HEK293 (cell line): ENCODE data around the gene PITRM1.

Experiments used
- CTCF ChIA-PET: fragments of 350-600 bp; formaldehyde crosslinking; extraction: SDS; loops from one replicate; lab custom pipeline; 2021; ENCODE audit warnings: antibody characterized with exemption; lab: Yijun Ruan, JAX
- POLR2A ChIA-PET: fragments of 300-600 bp; formaldehyde crosslinking; extraction: SDS; loops from one replicate; lab custom pipeline; 2020; ENCODE audit warnings: antibody characterized with exemption, inconsistent platforms; lab: Yijun Ruan, JAX
- H3K27ac ChIP-seq: fragments of 200-500 bp; sonication (Bioruptor generic); 2 replicates; pipeline ENCODE4 v1.5.1; 2014; ENCODE audit warnings: low read depth, low read length, control low read depth, inconsistent platforms; ENCODE audit errors: extremely low read depth
- H3K36me3 ChIP-seq, 2 experiments: fragments of 200-500 bp in 1 of 2; sonication (Bioruptor generic) in 1 of 2; 1 replicate in 1 of 2; 2 replicates in 1 of 2; pipeline ENCODE4 v1.5.1; 2014 to 2017; ENCODE audit warnings: inconsistent platforms in 2 of 2, low read length in 2 of 2; ENCODE audit not compliant: control insufficient read depth in 2 of 2, insufficient read depth in 1 of 2
- H3K4me1 ChIP-seq: fragments of 200-500 bp; sonication (Bioruptor generic); 2 replicates; pipeline ENCODE4 v1.5.1; 2014; ENCODE audit warnings: mild to moderate bottlenecking, low read length, inconsistent platforms; ENCODE audit not compliant: control insufficient read depth, insufficient read depth
- H3K4me3 ChIP-seq: 2 replicates; pipeline ENCODE4 v1.5.1; 2011; ENCODE audit warnings: low read depth, mild to moderate bottlenecking, control low read depth, low read length, moderate library complexity
- H3K9me3 ChIP-seq: fragments of 200-500 bp; sonication (Bioruptor generic); 2 replicates; pipeline ENCODE4 v1.5.1; 2014; ENCODE audit warnings: low read depth, low read length, inconsistent platforms; ENCODE audit not compliant: control insufficient read depth, insufficient read depth
- KLF17 ChIP-seq: fragments of 450-650 bp; formaldehyde crosslinking; IDR thresholded peaks from 2 replicates; pipeline ENCODE4 v1.5.1; 2016; ENCODE audit warnings: missing biosample characterization, missing genetic modification characterization
- PATZ1 ChIP-seq: fragments of 450-650 bp; formaldehyde crosslinking; IDR thresholded peaks from 2 replicates; pipeline ENCODE4 v1.5.1; 2016; ENCODE audit warnings: missing biosample characterization, missing genetic modification characterization
- SALL2 ChIP-seq: fragments of 450-650 bp; formaldehyde crosslinking; IDR thresholded peaks from 2 replicates; pipeline ENCODE4 v1.5.0; 2017; ENCODE audit warnings: missing biosample characterization, mild to moderate bottlenecking, missing genetic modification characterization, borderline replicate concordance
- ZFHX2 ChIP-seq: fragments of 450-650 bp; formaldehyde crosslinking; conservative IDR thresholded peaks from 2 replicates; pipeline ENCODE4 v1.5.1; 2016; ENCODE audit warnings: missing biosample characterization, missing genetic modification characterization
- ZNF133 ChIP-seq: fragments of 450-650 bp; formaldehyde crosslinking; IDR thresholded peaks from 2 replicates; pipeline ENCODE4 v1.5.1; 2016; ENCODE audit warnings: missing biosample characterization, missing genetic modification characterization
- ZNF18 ChIP-seq: fragments of 450-650 bp; formaldehyde crosslinking; IDR thresholded peaks from 2 replicates; pipeline ENCODE4 v1.5.1; 2016; ENCODE audit warnings: missing biosample characterization, missing genetic modification characterization
- ZNF184 ChIP-seq: fragments of 450-650 bp; IDR thresholded peaks from 2 replicates; pipeline ENCODE4 v1.5.1; 2018; ENCODE audit warnings: missing biosample characterization, mild to moderate bottlenecking, missing genetic modification characterization
- ZNF248 ChIP-seq: fragments of 450-650 bp; formaldehyde crosslinking; IDR thresholded peaks from 2 replicates; pipeline ENCODE4 v1.5.1; 2017; ENCODE audit warnings: missing biosample characterization, missing genetic modification characterization
- ZNF416 ChIP-seq: fragments of 450-650 bp; formaldehyde crosslinking; IDR thresholded peaks from 2 replicates; pipeline ENCODE4 v1.5.1; 2016; ENCODE audit warnings: missing biosample characterization, missing genetic modification characterization
- TF ChIP-seq, protein P1 (sequence below): fragments of 450-650 bp; formaldehyde crosslinking; IDR thresholded peaks from 2 replicates; pipeline ENCODE4 v1.5.1; 2017; ENCODE audit warnings: missing biosample characterization, missing genetic modification characterization
- TF ChIP-seq, protein P2 (sequence below): fragments of 450-650 bp; formaldehyde crosslinking; IDR thresholded peaks from 2 replicates; pipeline ENCODE4 v1.5.1; 2016; ENCODE audit warnings: missing biosample characterization, missing genetic modification characterization
- TF ChIP-seq, protein P3 (sequence below): fragments of 450-650 bp; formaldehyde crosslinking; IDR thresholded peaks from 2 replicates; pipeline ENCODE4 v1.5.1; 2016; ENCODE audit warnings: missing biosample characterization, missing genetic modification characterization

Gene PITRM1

DNA sequence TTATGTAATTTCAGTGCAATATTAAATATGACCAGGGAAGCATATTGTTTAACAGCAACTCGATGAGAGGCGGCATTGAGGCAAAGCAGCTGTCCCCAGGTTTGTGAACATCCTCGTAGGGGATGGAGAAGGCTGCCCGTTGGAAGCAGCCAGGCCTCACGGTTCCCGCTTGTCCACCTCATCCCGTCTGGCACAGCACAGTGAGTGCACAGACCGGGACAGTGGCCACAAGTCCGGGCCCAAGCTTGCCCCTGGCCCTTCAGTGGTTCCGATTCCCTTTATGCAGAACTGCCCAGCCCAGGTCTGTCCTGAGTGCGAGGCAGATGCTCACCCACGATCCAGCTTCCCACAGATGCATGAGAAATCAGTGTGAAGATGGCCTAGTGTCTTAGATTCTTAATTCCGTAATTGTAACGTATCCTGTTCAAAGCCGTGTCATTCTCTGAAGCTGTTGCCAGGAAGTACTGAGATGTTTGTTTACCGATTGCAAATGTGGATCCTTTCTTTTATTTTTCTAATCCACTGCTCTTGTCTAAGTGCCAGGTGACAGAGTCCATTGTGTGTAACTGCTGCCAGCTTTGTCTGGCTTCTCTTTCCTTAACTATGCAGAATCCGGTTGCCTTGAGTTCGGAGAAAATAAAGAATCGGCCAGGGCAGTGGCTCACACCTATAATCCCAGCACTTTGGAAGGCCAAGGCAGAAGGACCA, 69.7 kb downstream of the PITRM1 start:
- Histone ChIP-seq H3K4me1 (no peaks in the 10 kb centered on the region), H3K9me3 (no peaks in the 10 kb centered on the region), H3K36me3 (peaks cover 6 to 74% of the 10 kb centered on the region in 2 experiments; a peak in 2 of 3 replicates), H3K27ac (no peak overlapping the region), H3K4me3 (no peak overlapping the region)
- ChIA-PET POLR2A (no interaction called here), CTCF (interaction anchor here (0.6 to 0.7 kb wide), 2 partner anchors 10 to 73 kb away, joined by 3 read pairs; no protein-coding TSS in a partner anchor)
- TF ChIP-seq, protein P1, sequence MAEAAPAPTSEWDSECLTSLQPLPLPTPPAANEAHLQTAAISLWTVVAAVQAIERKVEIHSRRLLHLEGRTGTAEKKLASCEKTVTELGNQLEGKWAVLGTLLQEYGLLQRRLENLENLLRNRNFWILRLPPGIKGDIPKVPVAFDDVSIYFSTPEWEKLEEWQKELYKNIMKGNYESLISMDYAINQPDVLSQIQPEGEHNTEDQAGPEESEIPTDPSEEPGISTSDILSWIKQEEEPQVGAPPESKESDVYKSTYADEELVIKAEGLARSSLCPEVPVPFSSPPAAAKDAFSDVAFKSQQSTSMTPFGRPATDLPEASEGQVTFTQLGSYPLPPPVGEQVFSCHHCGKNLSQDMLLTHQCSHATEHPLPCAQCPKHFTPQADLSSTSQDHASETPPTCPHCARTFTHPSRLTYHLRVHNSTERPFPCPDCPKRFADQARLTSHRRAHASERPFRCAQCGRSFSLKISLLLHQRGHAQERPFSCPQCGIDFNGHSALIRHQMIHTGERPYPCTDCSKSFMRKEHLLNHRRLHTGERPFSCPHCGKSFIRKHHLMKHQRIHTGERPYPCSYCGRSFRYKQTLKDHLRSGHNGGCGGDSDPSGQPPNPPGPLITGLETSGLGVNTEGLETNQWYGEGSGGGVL (tag by site-specific recombination), result no peak
- TF ChIP-seq, protein P2, sequence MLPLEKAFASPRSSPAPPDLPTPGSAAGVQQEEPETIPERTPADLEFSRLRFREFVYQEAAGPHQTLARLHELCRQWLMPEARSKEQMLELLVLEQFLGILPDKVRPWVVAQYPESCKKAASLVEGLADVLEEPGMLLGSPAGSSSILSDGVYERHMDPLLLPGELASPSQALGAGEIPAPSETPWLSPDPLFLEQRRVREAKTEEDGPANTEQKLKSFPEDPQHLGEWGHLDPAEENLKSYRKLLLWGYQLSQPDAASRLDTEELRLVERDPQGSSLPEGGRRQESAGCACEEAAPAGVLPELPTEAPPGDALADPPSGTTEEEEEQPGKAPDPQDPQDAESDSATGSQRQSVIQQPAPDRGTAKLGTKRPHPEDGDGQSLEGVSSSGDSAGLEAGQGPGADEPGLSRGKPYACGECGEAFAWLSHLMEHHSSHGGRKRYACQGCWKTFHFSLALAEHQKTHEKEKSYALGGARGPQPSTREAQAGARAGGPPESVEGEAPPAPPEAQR (tag by site-specific recombination), result no peak
- TF ChIP-seq ZNF416 (tag by site-specific recombination) (no peak), ZFHX2 (no peak), ZNF133 (tag by site-specific recombination) (no peak), ZNF184 (no peak), ZNF18 (tag by site-specific recombination) (no peak), PATZ1 (tag by site-specific recombination) (no peak)

GRCh38 chr10:3100856-3101640, 71.5 kb downstream of the PITRM1 start:
- ChIA-PET POLR2A (interaction anchor here (0.6 to 0.9 kb wide), 4 partner anchors 9 to 71 kb away, joined by 3 to 8 read pairs (median 5); partner anchors contain the start of gene PITRM1), CTCF (interaction anchor here (1.1 kb wide), 1 partner anchor 19 kb away, joined by 3 read pairs; no protein-coding TSS in a partner anchor)
- Histone ChIP-seq H3K4me3 (no peak overlapping the region), H3K4me1 (peaks cover 2% of the 10 kb centered on the region)
- TF ChIP-seq, protein P3, sequence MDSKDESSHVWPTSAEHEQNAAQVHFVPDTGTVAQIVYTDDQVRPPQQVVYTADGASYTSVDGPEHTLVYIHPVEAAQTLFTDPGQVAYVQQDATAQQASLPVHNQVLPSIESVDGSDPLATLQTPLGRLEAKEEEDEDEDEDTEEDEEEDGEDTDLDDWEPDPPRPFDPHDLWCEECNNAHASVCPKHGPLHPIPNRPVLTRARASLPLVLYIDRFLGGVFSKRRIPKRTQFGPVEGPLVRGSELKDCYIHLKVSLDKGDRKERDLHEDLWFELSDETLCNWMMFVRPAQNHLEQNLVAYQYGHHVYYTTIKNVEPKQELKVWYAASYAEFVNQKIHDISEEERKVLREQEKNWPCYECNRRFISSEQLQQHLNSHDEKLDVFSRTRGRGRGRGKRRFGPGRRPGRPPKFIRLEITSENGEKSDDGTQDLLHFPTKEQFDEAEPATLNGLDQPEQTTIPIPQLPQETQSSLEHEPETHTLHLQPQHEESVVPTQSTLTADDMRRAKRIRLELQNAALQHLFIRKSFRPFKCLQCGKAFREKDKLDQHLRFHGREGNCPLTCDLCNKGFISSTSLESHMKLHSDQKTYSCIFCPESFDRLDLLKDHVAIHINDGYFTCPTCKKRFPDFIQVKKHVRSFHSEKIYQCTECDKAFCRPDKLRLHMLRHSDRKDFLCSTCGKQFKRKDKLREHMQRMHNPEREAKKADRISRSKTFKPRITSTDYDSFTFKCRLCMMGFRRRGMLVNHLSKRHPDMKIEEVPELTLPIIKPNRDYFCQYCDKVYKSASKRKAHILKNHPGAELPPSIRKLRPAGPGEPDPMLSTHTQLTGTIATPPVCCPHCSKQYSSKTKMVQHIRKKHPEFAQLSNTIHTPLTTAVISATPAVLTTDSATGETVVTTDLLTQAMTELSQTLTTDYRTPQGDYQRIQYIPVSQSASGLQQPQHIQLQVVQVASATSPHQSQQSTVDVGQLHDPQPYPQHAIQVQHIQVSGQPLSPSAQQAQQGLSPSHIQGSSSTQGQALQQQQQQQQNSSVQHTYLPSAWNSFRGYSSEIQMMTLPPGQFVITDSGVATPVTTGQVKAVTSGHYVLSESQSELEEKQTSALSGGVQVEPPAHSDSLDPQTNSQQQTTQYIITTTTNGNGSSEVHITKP (tag by site-specific recombination), result no peak
- no peak for TF ChIP-seq ZNF248 (tag by site-specific recombination)
- no peak for TF ChIP-seq KLF17 (tag by site-specific recombination)
- TF ChIP-seq SALL2 (tag by site-specific recombination), result no peak
- TF ChIP-seq, all 188 proteins: peak for 0
- Histone ChIP-seq H3K9me3 (no peaks in the 10 kb centered on the region), H3K27ac (no peak overlapping the region), H3K36me3 (peaks cover 10 to 64% of the 10 kb centered on the region in 2 experiments; a peak in 2 of 3 replicates)
